Measurements from ENCODE around the gene CSF2RB. TPM values are rescaled to one million over a fixed set of nuclear protein-coding genes. Genes with fewer than 3 reads are reported as not detected.

Gene CSF2RB
- 15.6 and 19.1 TPM in 2 replicates for total RNA-seq

GRCh38 chr22:36913427-36914389 is at the start of gene CSF2RB:
Gene CSF2RB, plus strand, starts transcription at chr22:36913628. Its CDS starts 8,580 bp downstream, at chr22:36922208.

Other genes starting within 250 kb of the CSF2RB start
- gene CACNG2, start 209.9 kb upstream of the CSF2RB start, total RNA-seq = not detected in 2 replicates
- 21.4 and 28.4 TPM in 2 replicates for gene IFT27, start 137.5 kb upstream of the CSF2RB start, total RNA-seq
- gene PVALB, start 96.6 kb upstream of the CSF2RB start, total RNA-seq = not detected in 2 replicates
- under 0.01 TPM in 1 of 2 replicates, not detected in the other for gene NCF4, start 52.6 kb upstream of the CSF2RB start, total RNA-seq
- 83.5 and 89.5 TPM in 2 replicates for gene TST, start 105.8 kb downstream of the CSF2RB start, total RNA-seq
- 137 and 154 TPM in 2 replicates for gene MPST, start 106.1 kb downstream of the CSF2RB start, total RNA-seq
- gene KCTD17, start 138.1 kb downstream of the CSF2RB start, total RNA-seq = 31.5 and 39.5 TPM in 2 replicates
- gene TMPRSS6, start 196.1 kb downstream of the CSF2RB start, total RNA-seq = not detected in 2 replicates
- under 0.01 TPM in 1 of 2 replicates, not detected in the other for gene IL2RB, start 236.3 kb downstream of the CSF2RB start, total RNA-seq